Activated naive CD8-positive, alpha-beta T cell (primary cell): Measurements from ENCODE around the gene PFKL.
A peak's percentile ranks its signal among the peaks of the same experiment; 100 is the strongest.
"Not testable (repeated sequence)": the region's sequence is repeated elsewhere in the genome, so short reads cannot be mapped to it uniquely, and the experiment has no call there.

Experiments
- H3K27ac Mint-ChIP-seq: one replicate; pipeline ENCODE4 v1.8.0; 2021; ENCODE audit warnings: mixed read lengths
- H3K27me3 Mint-ChIP-seq: one replicate; pipeline ENCODE4 v1.8.0; 2021; ENCODE audit warnings: mixed read lengths
- H3K36me3 Mint-ChIP-seq: one replicate; pipeline ENCODE4 v1.8.0; 2021; ENCODE audit warnings: mixed read lengths
- H3K4me1 Mint-ChIP-seq: one replicate; pipeline ENCODE4 v1.8.0; 2021; ENCODE audit warnings: low read depth, mixed read lengths
- H3K4me3 Mint-ChIP-seq: one replicate; pipeline ENCODE4 v1.8.0; 2021; ENCODE audit warnings: mild to moderate bottlenecking, mixed read lengths
- H3K9me3 Mint-ChIP-seq: one replicate; pipeline ENCODE4 v1.8.0; 2021; ENCODE audit warnings: low read depth, mixed read lengths

PFKL gene

GRCh38 chr21:44331650-44332307 is 31.9 kb downstream of the PFKL start:
- Mint-ChIP-seq H3K27ac (no peak overlapping the region), H3K9me3 (no peaks in the 10 kb centered on the region), H3K4me3 (no peak overlapping the region), H3K36me3 (no peaks in the 10 kb centered on the region), H3K27me3 (no peaks in the 10 kb centered on the region), H3K4me1 (no peaks in the 10 kb centered on the region)

DNA sequence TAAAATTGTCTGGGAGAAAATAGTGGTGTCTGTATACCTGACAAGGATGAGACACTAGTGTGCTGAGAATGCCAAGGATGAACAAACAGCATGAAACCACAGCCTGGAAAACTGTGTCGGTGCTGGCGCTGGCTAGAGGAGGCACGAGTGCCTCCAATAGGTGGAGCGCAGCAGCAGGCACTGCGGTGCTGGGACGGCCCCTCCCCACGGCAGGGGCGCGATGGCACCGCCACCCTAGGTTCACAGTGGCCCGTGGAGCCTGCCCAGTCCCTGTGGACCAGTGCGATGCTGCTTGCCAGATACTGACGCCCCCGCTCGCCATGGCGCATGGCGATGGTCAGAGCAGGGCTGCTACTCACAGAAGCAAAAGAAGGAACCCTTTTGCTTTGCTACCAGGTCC is 32.5 kb downstream of the PFKL start:
- Mint-ChIP-seq H3K27me3 (no peaks in the 10 kb centered on the region), H3K36me3 (no peaks in the 10 kb centered on the region), H3K27ac (no peak overlapping the region), H3K9me3 (no peaks in the 10 kb centered on the region), H3K4me3 (no peak overlapping the region), H3K4me1 (no peaks in the 10 kb centered on the region)

DNA sequence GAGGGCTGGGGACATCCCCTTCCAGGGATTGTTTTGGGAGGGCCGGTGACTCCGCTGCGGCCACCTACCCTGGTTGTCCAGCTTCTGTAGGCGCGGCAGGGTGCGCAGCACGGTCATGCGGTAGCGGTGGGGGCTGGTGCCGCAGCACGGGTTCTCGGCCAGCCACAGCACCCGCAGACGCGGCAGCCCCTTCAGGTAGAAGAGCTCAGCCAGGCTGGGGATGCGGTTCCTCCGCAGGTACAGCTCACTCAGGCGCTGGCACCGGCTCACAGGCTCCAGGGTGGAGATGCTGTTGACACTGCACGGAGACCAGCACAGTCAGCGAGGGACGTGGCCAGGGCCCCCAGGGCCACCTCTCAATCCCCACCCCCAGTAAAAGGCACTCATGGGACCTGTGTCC is 33.1 kb downstream of the PFKL start:
- no peak overlapping the region for H3K4me3 Mint-ChIP-seq
- no peaks in the 10 kb centered on the region for H3K27me3 Mint-ChIP-seq
- H3K9me3 Mint-ChIP-seq, result no peaks in the 10 kb centered on the region
- no peaks in the 10 kb centered on the region for H3K36me3 Mint-ChIP-seq
- H3K4me1 Mint-ChIP-seq, result peaks cover 4% of the 10 kb centered on the region
- H3K27ac Mint-ChIP-seq, result no peak overlapping the region

- no peak overlapping the region for H3K27ac Mint-ChIP-seq
- H3K27me3 Mint-ChIP-seq, result no peaks in the 10 kb centered on the region
- H3K4me3 Mint-ChIP-seq, result no peak overlapping the region
- peaks cover 6% of the 10 kb centered on the region for H3K4me1 Mint-ChIP-seq
- H3K36me3 Mint-ChIP-seq, result no peaks in the 10 kb centered on the region
- no peaks in the 10 kb centered on the region for H3K9me3 Mint-ChIP-seq
Measured at GRCh38 chr21:44333509-44334328, 33.9 kb downstream of the PFKL start.

- H3K4me1 Mint-ChIP-seq, result peaks cover 7% of the 10 kb centered on the region
Measured at GRCh38 chr21:44334329-44335030, 34.6 kb downstream of the PFKL start.

GRCh38 chr21:44335266-44336059 is 35.6 kb downstream of the PFKL start:
- Mint-ChIP-seq H3K27ac (no peak overlapping the region), H3K4me3 (no peak overlapping the region), H3K4me1 (peaks cover 14% of the 10 kb centered on the region), H3K9me3 (no peaks in the 10 kb centered on the region), H3K27me3 (no peaks in the 10 kb centered on the region), H3K36me3 (no peaks in the 10 kb centered on the region)

More at GRCh38 chr21:44334329-44335030, 34.6 kb downstream of the PFKL start:
- Mint-ChIP-seq H3K27me3 (no peaks in the 10 kb centered on the region), H3K4me3 (no peak overlapping the region), H3K27ac (peak overlapping the region; percentile 28), H3K36me3 (no peaks in the 10 kb centered on the region), H3K9me3 (no peaks in the 10 kb centered on the region)

- no peaks in the 10 kb centered on the region for H3K36me3 Mint-ChIP-seq
Measured at GRCh38 chr21:44337449-44337848, 37.6 kb downstream of the PFKL start.

DNA sequence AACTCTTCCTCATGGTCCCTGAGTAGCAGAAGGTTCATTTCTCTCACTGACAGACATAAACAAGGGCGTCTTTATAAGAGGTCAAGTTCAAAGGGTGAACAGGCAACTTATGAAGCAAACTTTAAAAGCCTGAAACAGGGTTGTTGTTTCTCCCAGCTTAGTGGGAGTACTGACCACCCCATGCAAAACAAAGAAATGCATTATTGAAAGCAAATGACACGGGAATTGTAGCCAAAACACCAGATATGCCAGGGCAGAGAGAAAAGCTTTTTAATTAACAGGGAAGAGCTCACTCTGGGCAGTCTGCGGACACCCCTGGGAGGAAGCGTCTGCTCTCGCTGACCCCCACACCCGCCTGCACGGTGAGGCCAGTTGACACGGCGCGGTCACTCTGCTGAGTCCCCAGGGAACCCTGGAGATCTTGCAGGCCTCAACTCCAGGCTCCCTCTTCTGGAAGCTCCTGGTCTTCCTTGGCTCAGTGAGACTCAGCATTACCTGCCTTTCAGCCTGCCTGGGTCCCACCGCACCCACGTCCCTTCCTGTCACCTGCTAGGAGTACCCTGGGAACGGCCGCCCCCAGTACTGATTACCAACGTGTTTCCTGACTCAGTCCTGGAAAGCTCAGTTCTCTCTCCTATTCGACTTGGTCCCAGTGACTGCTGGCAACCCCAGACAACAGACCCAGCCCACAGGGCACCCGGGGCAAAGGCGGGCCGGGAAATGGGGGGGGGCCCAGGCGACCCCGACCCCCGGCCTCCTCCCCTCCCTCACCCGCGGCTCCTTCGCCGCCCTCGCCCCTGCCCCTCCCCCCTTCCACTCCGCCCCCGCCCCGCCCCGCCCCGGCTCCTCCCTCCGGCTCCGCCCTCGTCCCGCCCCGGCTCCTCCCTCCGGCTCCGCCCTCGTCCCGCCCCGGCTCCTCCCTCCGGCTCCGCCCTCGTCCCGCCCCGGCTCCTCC is 38.4 kb downstream of the PFKL start:
- no peaks in the 10 kb centered on the region for H3K27me3 Mint-ChIP-seq
- no peaks in the 10 kb centered on the region for H3K36me3 Mint-ChIP-seq
- peak overlapping the region; percentile 50 for H3K27ac Mint-ChIP-seq
- peaks cover 18% of the 10 kb centered on the region for H3K4me1 Mint-ChIP-seq
- peak overlapping the region; percentile 77 for H3K4me3 Mint-ChIP-seq
- no peaks in the 10 kb centered on the region for H3K9me3 Mint-ChIP-seq

More at GRCh38 chr21:44337449-44337848, 37.6 kb downstream of the PFKL start:
- Mint-ChIP-seq H3K27ac (no peak overlapping the region), H3K9me3 (no peaks in the 10 kb centered on the region), H3K27me3 (no peaks in the 10 kb centered on the region), H3K4me1 (peaks cover 18% of the 10 kb centered on the region), H3K4me3 (peak overlapping the region; percentile 77)

DNA sequence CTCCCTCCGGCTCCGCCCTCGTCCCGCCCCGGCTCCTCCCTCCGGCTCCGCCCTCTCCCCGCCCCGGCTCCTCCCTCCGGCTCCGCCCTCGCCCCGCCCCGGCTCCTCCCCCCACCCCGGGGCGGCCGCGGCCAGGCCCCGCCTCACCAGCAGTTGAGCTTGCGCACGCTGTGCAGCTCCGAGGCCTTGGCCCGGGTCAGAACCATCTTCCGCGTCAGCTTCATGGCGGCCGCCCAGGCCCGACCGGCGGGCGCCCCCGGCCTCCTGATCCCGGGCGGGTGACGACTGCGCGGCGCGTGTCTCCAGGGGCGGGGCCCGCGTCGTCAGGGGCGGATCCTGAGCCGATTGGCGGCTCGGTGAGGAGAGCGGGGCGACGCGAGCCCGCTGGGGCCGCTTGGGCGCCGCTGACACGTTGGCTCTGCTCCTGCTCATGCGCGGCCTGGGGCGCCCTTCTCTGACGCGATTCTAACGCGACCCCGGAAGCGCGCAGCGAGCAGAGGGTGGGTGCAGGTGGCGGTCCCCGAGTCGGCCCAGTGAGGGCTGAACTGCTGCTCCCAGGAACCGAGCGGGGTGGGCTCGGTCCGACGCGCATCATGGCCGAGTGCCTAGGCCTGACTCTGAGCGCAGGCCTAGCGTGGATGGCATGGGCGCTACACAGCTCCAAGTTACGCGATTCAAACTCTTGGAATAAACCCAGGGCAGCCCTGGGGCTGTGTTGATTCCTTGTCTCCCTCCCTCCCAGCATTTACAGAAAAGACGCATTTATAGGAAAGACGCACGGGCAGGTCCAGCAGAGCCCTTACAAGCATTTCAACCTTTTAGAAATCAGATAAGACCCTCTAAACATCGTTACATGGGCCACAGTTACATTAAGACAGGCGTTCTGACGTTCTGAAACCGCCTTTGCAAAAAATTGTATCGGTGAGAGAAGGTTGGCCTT is 39.4 kb downstream of the PFKL start, which contains the start of gene CFAP410:
CFAP410 (minus strand) TSS at position 420 of the 940 bp plus-strand sequence; CDS start at position 224, 196 bp downstream.
- Mint-ChIP-seq H3K4me3 (peak within 1 kb of the TSS; percentile 92), H3K27ac (peak within 1 kb of the TSS; percentile 95), H3K9me3 (no peaks in the 10 kb centered on the region), H3K27me3 (no peaks in the 10 kb centered on the region), H3K36me3 (no peaks in the 10 kb centered on the region), H3K4me1 (peaks cover 18% of the 10 kb centered on the region)

GRCh38 chr21:44341726-44342458 is 42.0 kb downstream of the PFKL start:
- not testable (repeated sequence) for H3K9me3 Mint-ChIP-seq, H3K27me3 Mint-ChIP-seq, H3K4me3 Mint-ChIP-seq, H3K36me3 Mint-ChIP-seq
- peak overlapping the region; percentile 50 for H3K27ac Mint-ChIP-seq
- peaks cover 18% of the 10 kb centered on the region for H3K4me1 Mint-ChIP-seq

DNA sequence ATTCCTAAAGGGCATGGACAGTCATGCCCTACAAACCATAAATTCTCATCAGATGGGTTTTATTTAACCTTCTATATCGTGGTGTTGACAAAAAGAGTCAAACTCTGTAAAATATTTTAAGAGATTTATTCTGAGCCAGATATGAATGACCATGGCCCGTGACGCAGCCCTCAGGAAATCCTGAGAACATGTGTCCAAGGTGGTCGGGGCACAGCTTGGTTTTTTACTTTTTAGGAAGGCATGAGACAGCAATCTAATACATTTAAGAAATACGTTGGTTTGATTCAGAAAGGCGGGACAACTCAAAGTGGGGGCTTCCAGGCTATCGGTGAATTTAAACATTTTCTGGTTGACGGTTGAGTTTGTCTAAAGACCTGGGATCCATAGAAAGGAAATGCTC is 43.1 kb downstream of the PFKL start:
- H3K27me3 Mint-ChIP-seq, H3K27ac Mint-ChIP-seq, H3K4me3 Mint-ChIP-seq, H3K9me3 Mint-ChIP-seq, H3K36me3 Mint-ChIP-seq: not testable (repeated sequence)
- H3K4me1 Mint-ChIP-seq, result peaks cover 14% of the 10 kb centered on the region

- H3K4me1 Mint-ChIP-seq, result peaks cover 11% of the 10 kb centered on the region
- no peaks in the 10 kb centered on the region for H3K9me3 Mint-ChIP-seq
- H3K36me3 Mint-ChIP-seq, result no peaks in the 10 kb centered on the region
- no peak overlapping the region for H3K27ac Mint-ChIP-seq
- no peak overlapping the region for H3K4me3 Mint-ChIP-seq
- no peaks in the 10 kb centered on the region for H3K27me3 Mint-ChIP-seq
Measured at GRCh38 chr21:44344541-44345183, 44.8 kb downstream of the PFKL start.
